Astrocyte (in vitro differentiated cells and primary cell): ENCODE data around the gene DHX35. TPM values are rescaled to one million over a fixed set of nuclear protein-coding genes. Genes with fewer than 3 reads are reported as not detected.

ENCODE experiments used
- DNase-seq: peaks from one replicate; pipeline ENCODE4 v3.0.0-alpha.2; 2010; ENCODE audit warnings: low read depth
- FAIRE-seq: peaks from 2 replicates; lab custom pipeline; 2011; peaks lifted over from hg19 to GRCh38; lab: Jason Lieb, UNC
- H2AFZ ChIP-seq: 2 replicates; pipeline ENCODE4 v1.6.0; 2012; ENCODE audit warnings: low read depth, low read length, inconsistent platforms
- H3K27ac ChIP-seq: 2 replicates; pipeline ENCODE4 v1.5.1; 2011; ENCODE audit warnings: low read depth, low read length, inconsistent platforms
- H3K27me3 ChIP-seq: 2 replicates; pipeline ENCODE4 v1.6.0; 2011; ENCODE audit warnings: low read length, inconsistent platforms; ENCODE audit not compliant: insufficient read depth
- H3K36me3 ChIP-seq: 2 replicates; pipeline ENCODE4 v1.5.1; 2011; ENCODE audit warnings: low read length, inconsistent platforms; ENCODE audit not compliant: insufficient read depth
- H3K4me1 ChIP-seq: 2 replicates; pipeline ENCODE4 v1.5.1; 2011; ENCODE audit warnings: low read length, inconsistent platforms; ENCODE audit not compliant: insufficient read depth
- H3K4me2 ChIP-seq: 2 replicates; pipeline ENCODE4 v1.6.0; 2012; ENCODE audit warnings: low read length, inconsistent platforms
- H3K4me3 ChIP-seq: 2 replicates; pipeline ENCODE4 v1.5.1; 2011; ENCODE audit warnings: low read depth, mild to moderate bottlenecking, low read length, inconsistent platforms; ENCODE audit not compliant: insufficient read depth
- H3K79me2 ChIP-seq: 2 replicates; pipeline ENCODE4 v1.6.0; 2012; ENCODE audit warnings: mild to moderate bottlenecking, low read length, inconsistent platforms; ENCODE audit not compliant: insufficient read depth
- H3K9ac ChIP-seq: 2 replicates; pipeline ENCODE4 v1.6.0; 2012; ENCODE audit warnings: mild to moderate bottlenecking, low read length, inconsistent platforms
- H3K9me3 ChIP-seq: 2 replicates; pipeline ENCODE4 v1.5.1; 2012; ENCODE audit warnings: low read depth, mild to moderate bottlenecking, low read length, inconsistent platforms; ENCODE audit not compliant: insufficient read depth
- H4K20me1 ChIP-seq: 2 replicates; pipeline ENCODE4 v1.6.0; 2012; ENCODE audit warnings: low read length, inconsistent platforms; ENCODE audit not compliant: insufficient read depth
- H3K27ac Mint-ChIP-seq: one replicate; pipeline ENCODE4 v1.8.0; 2021; ENCODE audit warnings: mild to moderate bottlenecking, mixed read lengths; ENCODE audit not compliant: unreplicated experiment
- H3K27me3 Mint-ChIP-seq: one replicate; pipeline ENCODE4 v1.8.0; 2021; ENCODE audit warnings: low read depth, mixed read lengths; ENCODE audit not compliant: unreplicated experiment
- H3K36me3 Mint-ChIP-seq: one replicate; pipeline ENCODE4 v1.8.0; 2021; ENCODE audit warnings: low read depth, mixed read lengths; ENCODE audit not compliant: unreplicated experiment
- H3K4me1 Mint-ChIP-seq: one replicate; pipeline ENCODE4 v1.8.0; 2021; ENCODE audit warnings: low read depth, mixed read lengths; ENCODE audit not compliant: unreplicated experiment
- H3K4me3 Mint-ChIP-seq: one replicate; pipeline ENCODE4 v1.8.0; 2021; ENCODE audit warnings: mild to moderate bottlenecking, moderate library complexity, mixed read lengths; ENCODE audit not compliant: unreplicated experiment
- H3K9me3 Mint-ChIP-seq: one replicate; pipeline ENCODE4 v1.8.0; 2021; ENCODE audit warnings: mild to moderate bottlenecking, mixed read lengths; ENCODE audit not compliant: unreplicated experiment
- EZH2 ChIP-seq: IDR thresholded peaks from 2 replicates; pipeline ENCODE4 v1.6.1; 2012; ENCODE audit warnings: mild to moderate bottlenecking, low read length, inconsistent platforms; ENCODE audit not compliant: insufficient read depth
- total RNA-seq: library from RNA; stranded (reverse); gene quantifications from 2 replicates; pipeline ENCODE4 v1.2.1, GENCODE V29; 2021
- TF ChIP-seq, protein P1 (sequence below): IDR thresholded peaks from 2 replicates; pipeline ENCODE4 v1.5.1; 2011; ENCODE audit warnings: low read depth, mild to moderate bottlenecking, inconsistent platforms, low read length, moderate library complexity; ENCODE audit not compliant: insufficient read depth

DHX35 gene
- total RNA-seq, 1 donor from 2014 or later = 7.8 TPM

- Histone ChIP-seq H3K4me1 (no peaks in the 10 kb centered on the region), H3K9ac (no peak overlapping the region), H3K36me3 (no peaks in the 10 kb centered on the region), H4K20me1 (no peaks in the 10 kb centered on the region), H3K9me3 (no peaks in the 10 kb centered on the region), H3K79me2 (no peaks in the 10 kb centered on the region), H3K27ac (no peak overlapping the region), H3K27me3 (peaks cover 2% of the 10 kb centered on the region), H2AFZ (no peak overlapping the region), H3K4me2 (no peak overlapping the region), H3K4me3 (no peak overlapping the region)
- peaks cover 25% of the 10 kb centered on the region for H3K27me3 Mint-ChIP-seq
- H3K4me1 Mint-ChIP-seq = no peaks in the 10 kb centered on the region
- FAIRE-seq (no peak), DNase-seq (no peak)
- no peak overlapping the region for H3K4me3 Mint-ChIP-seq
- peaks cover 7% of the 10 kb centered on the region for H3K9me3 Mint-ChIP-seq
- no peak overlapping the region for H3K27ac Mint-ChIP-seq
- no peak for TF ChIP-seq EZH2
- TF ChIP-seq, protein P1, sequence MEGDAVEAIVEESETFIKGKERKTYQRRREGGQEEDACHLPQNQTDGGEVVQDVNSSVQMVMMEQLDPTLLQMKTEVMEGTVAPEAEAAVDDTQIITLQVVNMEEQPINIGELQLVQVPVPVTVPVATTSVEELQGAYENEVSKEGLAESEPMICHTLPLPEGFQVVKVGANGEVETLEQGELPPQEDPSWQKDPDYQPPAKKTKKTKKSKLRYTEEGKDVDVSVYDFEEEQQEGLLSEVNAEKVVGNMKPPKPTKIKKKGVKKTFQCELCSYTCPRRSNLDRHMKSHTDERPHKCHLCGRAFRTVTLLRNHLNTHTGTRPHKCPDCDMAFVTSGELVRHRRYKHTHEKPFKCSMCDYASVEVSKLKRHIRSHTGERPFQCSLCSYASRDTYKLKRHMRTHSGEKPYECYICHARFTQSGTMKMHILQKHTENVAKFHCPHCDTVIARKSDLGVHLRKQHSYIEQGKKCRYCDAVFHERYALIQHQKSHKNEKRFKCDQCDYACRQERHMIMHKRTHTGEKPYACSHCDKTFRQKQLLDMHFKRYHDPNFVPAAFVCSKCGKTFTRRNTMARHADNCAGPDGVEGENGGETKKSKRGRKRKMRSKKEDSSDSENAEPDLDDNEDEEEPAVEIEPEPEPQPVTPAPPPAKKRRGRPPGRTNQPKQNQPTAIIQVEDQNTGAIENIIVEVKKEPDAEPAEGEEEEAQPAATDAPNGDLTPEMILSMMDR = no peak
- no peaks in the 10 kb centered on the region for H3K36me3 Mint-ChIP-seq
Measured at GRCh38 chr20:39089029-39089428, 126.9 kb downstream of the DHX35 start.

Other genes with a start within 250 kb of the DHX35 start
- gene SLC32A1, start 237.9 kb upstream of the DHX35 start, total RNA-seq = not detected in 2 replicates
- 3.7 and 4.0 TPM in 2 replicates for gene ACTR5, start 213.9 kb upstream of the DHX35 start, total RNA-seq
- 0.41 and 0.68 TPM in 2 replicates for gene PPP1R16B, start 156.6 kb upstream of the DHX35 start, total RNA-seq
- 2.1 and 3.3 TPM in 2 replicates for gene FAM83D, start 35.9 kb upstream of the DHX35 start, total RNA-seq